Measurements from ENCODE around the gene VRTN.

Gene VRTN

GRCh38 chr14:74347097-74347794 is 1.0 kb upstream of the VRTN start:
- no peak overlapping the region for H3K27ac ChIP-seq

GRCh38 chr14:74347795-74348100 is 523 bp upstream of the VRTN start:
- H3K27ac ChIP-seq: no peak overlapping the region
- H3K36me3 ChIP-seq: no peaks in the 10 kb centered on the region
- no peak for DNase-seq
- no peaks in the 10 kb centered on the region for H3K9me3 ChIP-seq (ENCODE audit: severe bottlenecking)
- no peaks in the 10 kb centered on the region for H3K27me3 ChIP-seq (ENCODE audit: insufficient read depth, low read depth, severe bottlenecking)
- no peak overlapping the region for H3K4me3 ChIP-seq (ENCODE audit: low read depth, low read length)
- no peak for TF ChIP-seq CTCF (IDR thresholded peaks at IDR 0.05; ENCODE audit: low read depth, low read length)

More at GRCh38 chr14:74347097-74347794, 1.0 kb upstream of the VRTN start:
- no peaks in the 10 kb centered on the region for H3K27me3 ChIP-seq (ENCODE audit: insufficient read depth, low read depth, severe bottlenecking)
- no peak for TF ChIP-seq CTCF (IDR thresholded peaks at IDR 0.05; ENCODE audit: low read depth, low read length)
- H3K36me3 ChIP-seq: no peaks in the 10 kb centered on the region
- no peaks in the 10 kb centered on the region for H3K9me3 ChIP-seq (ENCODE audit: severe bottlenecking)
- H3K4me3 ChIP-seq (ENCODE audit: low read depth, low read length): no peak overlapping the region
- no peak for DNase-seq

- no peaks in the 10 kb centered on the region for H3K36me3 ChIP-seq
- H3K4me3 ChIP-seq (ENCODE audit: low read depth, low read length): no peak overlapping the region
- TF ChIP-seq CTCF (IDR thresholded peaks at IDR 0.05; ENCODE audit: low read depth, low read length): no peak
- H3K9me3 ChIP-seq (ENCODE audit: severe bottlenecking): no peaks in the 10 kb centered on the region
- no peak for DNase-seq
- H3K27me3 ChIP-seq (ENCODE audit: insufficient read depth, low read depth, severe bottlenecking): no peaks in the 10 kb centered on the region
- no peak overlapping the region for H3K27ac ChIP-seq
Observed at GRCh38 chr14:74348735-74349463, 628 bp downstream of the VRTN start.

GRCh38 chr14:74349757-74350156 is 1.5 kb downstream of the VRTN start:
- TF ChIP-seq CTCF (IDR thresholded peaks at IDR 0.05; ENCODE audit: low read depth, low read length): no peak
- H3K36me3 ChIP-seq: no peaks in the 10 kb centered on the region
- no peaks in the 10 kb centered on the region for H3K9me3 ChIP-seq (ENCODE audit: severe bottlenecking)
- no peak overlapping the region for H3K27ac ChIP-seq
- no peaks in the 10 kb centered on the region for H3K27me3 ChIP-seq (ENCODE audit: insufficient read depth, low read depth, severe bottlenecking)
- DNase-seq: no peak
- H3K4me3 ChIP-seq (ENCODE audit: low read depth, low read length): no peak overlapping the region

GRCh38 chr14:74350211-74350927 is 2.1 kb downstream of the VRTN start:
- no peak overlapping the region for H3K27ac ChIP-seq
- no peak overlapping the region for H3K4me3 ChIP-seq (ENCODE audit: low read depth, low read length)
- H3K27me3 ChIP-seq (ENCODE audit: insufficient read depth, low read depth, severe bottlenecking): no peaks in the 10 kb centered on the region
- no peak for TF ChIP-seq CTCF (IDR thresholded peaks at IDR 0.05; ENCODE audit: low read depth, low read length)
- no peak for DNase-seq
- H3K9me3 ChIP-seq (ENCODE audit: severe bottlenecking): no peaks in the 10 kb centered on the region
- no peaks in the 10 kb centered on the region for H3K36me3 ChIP-seq

All from WERI-Rb-1 (cell line).